HepG2 (cell line): ENCODE measurements around the gene BDKRB1.

Experiments
- CREB1 ChIP-seq, 2 experiments: fragments of 450-650 bp in 1 of 2; IDR thresholded peaks; 2 replicates each; pipeline ENCODE4 v1.6.1; 2016 to 2017; ENCODE audit warnings: control low read depth in 1 of 2, mild to moderate bottlenecking in 1 of 2, missing compliant biosample characterization in 1 of 2, missing genetic modification characterization in 1 of 2
- CTCF ChIP-seq: sonication (generic); formaldehyde crosslinking; IDR thresholded peaks from 2 replicates; pipeline ENCODE4 v1.5.0; 2020; ENCODE audit warnings: mild to moderate bottlenecking, missing genetic modification reagents, moderate library complexity
- EP300 ChIP-seq, 3 experiments: sonication (generic) in 1 of 3; formaldehyde crosslinking in 1 of 3; IDR thresholded peaks; 2 replicates each; pipeline versions ENCODE4 v1.5.1 to v1.6.1; 2011 to 2020; ENCODE audit warnings: low read depth in 2 of 3, low read length in 2 of 3, borderline replicate concordance in 1 of 3, improper control_type of control experiment in 1 of 3, mild to moderate bottlenecking in 1 of 3, missing genetic modification reagents in 1 of 3, moderate library complexity in 1 of 3
- FOXA1 ChIP-seq, 2 experiments: fragments of 450-650 bp in 1 of 2; sonication (generic) in 1 of 2; formaldehyde crosslinking in 1 of 2; IDR thresholded peaks; 2 replicates each; pipeline versions ENCODE4 v1.4.0 to v1.6.1; 2016 to 2020; ENCODE audit warnings: missing genetic modification reagents in 1 of 2
- FOXJ3 ChIP-seq: sonication (generic); formaldehyde crosslinking; IDR thresholded peaks from 2 replicates; pipeline ENCODE4 v1.4.0; 2020; ENCODE audit warnings: missing genetic modification reagents, mild to moderate bottlenecking, borderline replicate concordance
- STAG1 ChIP-seq: sonication (generic); formaldehyde crosslinking; IDR thresholded peaks from 2 replicates; pipeline ENCODE4 v1.4.0; 2020; ENCODE audit warnings: missing genetic modification reagents

GRCh38 chr14:96232506-96232905 lies 23.5 kb upstream of the BDKRB1 start:
- TF ChIP-seq FOXA1 (IDR thresholded peaks at IDR 0.05) (no peak), FOXA1 (CRISPR knock-in tag; IDR thresholded peaks at IDR 0.05) (no peak), FOXJ3 (CRISPR knock-in tag) (no peak), EP300 (IDR thresholded peaks at IDR 0.05; ENCODE audit: low read depth in 2 of 2, low read length in 2 of 2) (no peak), EP300 (CRISPR knock-in tag; IDR thresholded peaks at IDR 0.05; ENCODE audit: borderline replicate concordance) (no peak), CTCF (CRISPR knock-in tag) (no peak), CREB1 (IDR thresholded peaks at IDR 0.05) (no peak), CREB1 (CRISPR knock-in tag; IDR thresholded peaks at IDR 0.05) (no peak), STAG1 (CRISPR knock-in tag) (no peak)
